Erythroblast (primary cell): ENCODE data around the gene SHISA5.

Source experiments
- GATA1 ChIP-seq: IDR thresholded peaks from 2 replicates; pipeline ENCODE4 v1.6.1; 2011; ENCODE audit warnings: low read depth, mild to moderate bottlenecking, control low read depth, low read length, moderate library complexity
- POLR2A ChIP-seq: IDR thresholded peaks from 2 replicates; pipeline ENCODE4 v1.6.1; 2011; ENCODE audit warnings: mild to moderate bottlenecking, low read length

DNA sequence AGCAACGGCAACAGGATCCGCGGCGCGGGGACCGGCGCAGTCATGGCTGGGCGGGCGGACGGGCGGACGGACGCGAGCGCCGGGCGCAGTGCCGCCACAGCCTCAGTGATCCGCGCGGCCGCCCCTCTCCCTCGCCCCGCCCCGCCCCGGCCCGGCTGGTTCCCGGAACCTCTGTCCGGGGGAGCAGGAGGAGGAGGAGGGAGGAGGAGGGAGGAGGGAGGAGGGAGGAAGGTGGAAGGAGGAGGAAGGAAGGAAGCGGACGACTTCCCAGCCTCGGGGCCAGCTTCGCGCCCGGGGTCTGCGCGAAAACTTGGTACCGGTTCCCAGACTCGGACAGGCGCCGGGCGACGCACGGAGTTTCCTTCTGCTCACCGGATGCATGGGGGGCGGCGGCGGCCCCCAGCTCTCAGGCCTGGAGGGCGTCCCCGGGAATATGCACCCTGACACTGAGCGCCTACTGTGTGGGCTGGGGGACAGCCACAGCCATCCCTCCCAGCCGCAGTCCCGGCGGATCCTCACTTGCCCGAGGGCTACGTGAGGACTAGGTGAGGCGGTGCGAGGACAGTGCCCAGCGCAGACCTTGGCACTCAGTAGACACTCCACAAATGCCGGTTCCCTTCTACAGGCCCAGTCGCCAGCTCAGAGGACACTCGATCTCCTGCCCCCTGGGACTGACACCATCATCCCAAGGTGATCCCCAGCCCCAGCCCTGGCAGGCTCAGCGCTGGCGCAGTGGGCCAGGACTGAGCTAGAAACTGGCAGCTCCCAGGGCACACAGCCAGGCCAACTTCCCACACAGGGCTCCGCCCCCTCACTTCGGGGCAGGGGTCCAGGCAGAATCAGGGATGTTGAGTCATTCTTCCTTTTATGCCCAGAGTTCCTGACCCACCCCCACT lies at the start of gene SHISA5:
- TF ChIP-seq POLR2A: no peak
- TF ChIP-seq GATA1: no peak
